MM.1S (cell line): Measurements from ENCODE around the gene MFSD1.

ENCODE experiments used
- DNase-seq: peaks from one replicate; pipeline ENCODE4 v3.0.0-alpha.2; 2015
- H2AFZ ChIP-seq: fragments of 300-600 bp; sonication (generic); 2 replicates; pipeline ENCODE4 v1.6.0; 2016; ENCODE audit warnings: antibody characterized with exemption, low read length
- H3F3A ChIP-seq: fragments of 300-600 bp; sonication (generic); 2 replicates; pipeline ENCODE4 v1.6.1; 2016; ENCODE audit warnings: mild to moderate bottlenecking, antibody characterized with exemption, low read length, moderate library complexity, mixed read lengths; ENCODE audit not compliant: insufficient read depth
- H3K27ac ChIP-seq: fragments of 300-600 bp; sonication (generic); 2 replicates; pipeline ENCODE4 v1.5.1; 2016; ENCODE audit warnings: mild to moderate bottlenecking, low read length
- H3K27me3 ChIP-seq: fragments of 300-600 bp; sonication (generic); replicated peaks from 2 replicates; pipeline ENCODE4 v1.6.0; 2016; ENCODE audit warnings: low read length; ENCODE audit not compliant: insufficient read depth
- H3K36me3 ChIP-seq: fragments of 300-600 bp; sonication (generic); replicated peaks from 2 replicates; pipeline ENCODE4 v1.6.1; 2016; ENCODE audit warnings: mild to moderate bottlenecking, low read length, mixed read lengths; ENCODE audit not compliant: insufficient read depth
- H3K4me1 ChIP-seq: fragments of 300-600 bp; sonication (generic); 2 replicates; pipeline ENCODE4 v1.6.1; 2016; ENCODE audit warnings: low read length, mixed read lengths
- H3K4me2 ChIP-seq: fragments of 300-600 bp; sonication (generic); 2 replicates; pipeline ENCODE4 v1.6.0; 2016; ENCODE audit warnings: low read depth, low read length
- H3K4me3 ChIP-seq: fragments of 300-600 bp; sonication (generic); 2 replicates; pipeline ENCODE4 v1.5.1; 2016; ENCODE audit warnings: low read length, mixed read lengths
- H3K79me2 ChIP-seq: fragments of 300-600 bp; sonication (generic); 2 replicates; pipeline ENCODE4 v1.6.1; 2016; ENCODE audit warnings: mixed run types, low read length, mixed read lengths
- H3K9ac ChIP-seq: fragments of 300-600 bp; sonication (generic); 2 replicates; pipeline ENCODE4 v1.6.1; 2016; ENCODE audit warnings: low read length, mixed read lengths
- H3K9me2 ChIP-seq: fragments of 300-600 bp; sonication (generic); replicated peaks from 2 replicates; pipeline ENCODE4 v1.6.1; 2016; ENCODE audit warnings: mild to moderate bottlenecking, low read length, mixed read lengths; ENCODE audit not compliant: insufficient read depth
- H3K9me3 ChIP-seq: fragments of 300-600 bp; sonication (generic); replicated peaks from 2 replicates; pipeline ENCODE4 v1.6.1; 2016; ENCODE audit warnings: mild to moderate bottlenecking, low read length, mixed read lengths; ENCODE audit not compliant: insufficient read depth
- H4K20me1 ChIP-seq: fragments of 300-600 bp; sonication (generic); 2 replicates; pipeline ENCODE4 v1.6.1; 2016; ENCODE audit warnings: mild to moderate bottlenecking, low read length, moderate library complexity, mixed read lengths; ENCODE audit not compliant: insufficient read depth
- EZH2 ChIP-seq: fragments of 300-600 bp; sonication (generic); optimal IDR thresholded peaks from 2 replicates; pipeline ENCODE3; 2017; ENCODE audit warnings: low read depth, mild to moderate bottlenecking, antibody characterized with exemption, low read length, mixed read lengths
- EZH2phosphoT487 ChIP-seq: fragments of 300-600 bp; sonication (generic); IDR thresholded peaks from 2 replicates; pipeline ENCODE4 v1.6.1; 2018; ENCODE audit warnings: antibody characterized with exemption, low read length
- TF ChIP-seq, protein P1 (sequence below): fragments of 300-600 bp; sonication (generic); IDR thresholded peaks from 2 replicates; pipeline ENCODE4 v1.5.1; 2016; ENCODE audit warnings: antibody characterized with exemption, low read length, mixed read lengths

MFSD1 gene

DNA sequence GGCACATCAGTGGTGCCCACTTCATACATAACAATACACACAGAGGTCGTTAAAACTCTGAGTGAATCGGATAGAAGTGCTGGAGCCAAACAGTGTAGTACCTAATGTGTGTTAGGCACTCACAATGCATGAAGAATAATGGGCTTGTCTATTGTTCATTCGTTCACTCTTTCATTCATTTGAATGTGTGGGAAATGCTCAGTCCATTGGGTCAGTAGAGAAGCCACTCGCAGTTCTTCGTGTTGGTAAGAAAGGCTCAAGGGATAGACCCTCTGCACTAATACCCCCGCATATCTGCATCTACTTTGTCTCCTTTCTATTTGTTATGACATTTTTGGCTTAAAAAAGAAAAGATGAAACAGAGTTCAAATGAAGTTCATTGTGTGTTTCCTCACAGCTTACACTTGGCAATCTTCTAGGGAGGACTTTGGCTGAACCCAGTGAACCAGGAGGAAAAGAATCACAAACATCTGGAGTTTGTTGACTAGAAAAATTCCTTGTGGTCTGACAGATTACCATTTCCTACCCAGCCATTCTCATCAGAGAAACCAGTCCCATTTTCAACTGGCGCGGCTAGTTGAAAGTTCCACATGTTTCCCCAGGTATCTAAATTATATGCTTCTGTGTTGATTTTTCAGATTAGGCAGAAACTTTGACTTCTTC is 32.8 kb upstream of the MFSD1 start:
- DNase-seq = no peak
- Histone ChIP-seq H3K4me3 (no peak overlapping the region), H4K20me1 (no peaks in the 10 kb centered on the region), H3K36me3 (no peaks in the 10 kb centered on the region), H3K9me3 (no peaks in the 10 kb centered on the region), H3K4me2 (no peak overlapping the region), H3K4me1 (peaks cover 13% of the 10 kb centered on the region), H3K9ac (no peak overlapping the region), H3F3A (peaks cover 4% of the 10 kb centered on the region; the same call in 1 of the 2 replicates), H3K27me3 (no peaks in the 10 kb centered on the region), H2AFZ (no peak overlapping the region), H3K27ac (no peak overlapping the region), H3K9me2 (no peaks in the 10 kb centered on the region), H3K79me2 (no peaks in the 10 kb centered on the region)
- no peak for TF ChIP-seq EZH2
- TF ChIP-seq, protein P1, sequence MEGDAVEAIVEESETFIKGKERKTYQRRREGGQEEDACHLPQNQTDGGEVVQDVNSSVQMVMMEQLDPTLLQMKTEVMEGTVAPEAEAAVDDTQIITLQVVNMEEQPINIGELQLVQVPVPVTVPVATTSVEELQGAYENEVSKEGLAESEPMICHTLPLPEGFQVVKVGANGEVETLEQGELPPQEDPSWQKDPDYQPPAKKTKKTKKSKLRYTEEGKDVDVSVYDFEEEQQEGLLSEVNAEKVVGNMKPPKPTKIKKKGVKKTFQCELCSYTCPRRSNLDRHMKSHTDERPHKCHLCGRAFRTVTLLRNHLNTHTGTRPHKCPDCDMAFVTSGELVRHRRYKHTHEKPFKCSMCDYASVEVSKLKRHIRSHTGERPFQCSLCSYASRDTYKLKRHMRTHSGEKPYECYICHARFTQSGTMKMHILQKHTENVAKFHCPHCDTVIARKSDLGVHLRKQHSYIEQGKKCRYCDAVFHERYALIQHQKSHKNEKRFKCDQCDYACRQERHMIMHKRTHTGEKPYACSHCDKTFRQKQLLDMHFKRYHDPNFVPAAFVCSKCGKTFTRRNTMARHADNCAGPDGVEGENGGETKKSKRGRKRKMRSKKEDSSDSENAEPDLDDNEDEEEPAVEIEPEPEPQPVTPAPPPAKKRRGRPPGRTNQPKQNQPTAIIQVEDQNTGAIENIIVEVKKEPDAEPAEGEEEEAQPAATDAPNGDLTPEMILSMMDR = no peak
- TF ChIP-seq EZH2phosphoT487 = no peak

GRCh38 chr3:158769549-158769948 is 32.3 kb upstream of the MFSD1 start:
- Histone ChIP-seq H3K9ac (no peak overlapping the region), H3K27ac (no peak overlapping the region), H3K36me3 (no peaks in the 10 kb centered on the region), H2AFZ (no peak overlapping the region), H3K27me3 (no peaks in the 10 kb centered on the region), H4K20me1 (no peaks in the 10 kb centered on the region), H3K4me2 (no peak overlapping the region), H3K4me3 (no peak overlapping the region), H3K79me2 (no peaks in the 10 kb centered on the region), H3K4me1 (peaks cover 13% of the 10 kb centered on the region), H3F3A (peaks cover 4% of the 10 kb centered on the region; the same call in 1 of the 2 replicates), H3K9me2 (no peaks in the 10 kb centered on the region), H3K9me3 (no peaks in the 10 kb centered on the region)
- TF ChIP-seq EZH2phosphoT487 = no peak
- TF ChIP-seq, protein P1 = no peak
- TF ChIP-seq EZH2 = no peak
- DNase-seq = no peak

- H2AFZ ChIP-seq = peak overlapping the region; percentile 41
- H3K9ac ChIP-seq = no peak overlapping the region
- no peaks in the 10 kb centered on the region for H3K27me3 ChIP-seq
- H3F3A ChIP-seq = peaks cover 4% of the 10 kb centered on the region; the same call in 1 of the 2 replicates
- H4K20me1 ChIP-seq = no peaks in the 10 kb centered on the region
- no peak for TF ChIP-seq EZH2
- TF ChIP-seq, protein P1 = no peak
- no peak for TF ChIP-seq EZH2phosphoT487
- H3K9me2 ChIP-seq = no peaks in the 10 kb centered on the region
- peak overlapping the region; percentile 38; the same call in 1 of the 2 replicates for H3K4me2 ChIP-seq
- H3K27ac ChIP-seq = peak overlapping the region; percentile 46; the same call in 1 of the 2 replicates
- peaks cover 13% of the 10 kb centered on the region for H3K4me1 ChIP-seq
- H3K4me3 ChIP-seq = no peak overlapping the region; the same call in 1 of the 2 replicates
- no peaks in the 10 kb centered on the region for H3K36me3 ChIP-seq
- H3K79me2 ChIP-seq = no peaks in the 10 kb centered on the region
- DNase-seq = peak; percentile 77
- H3K9me3 ChIP-seq = no peaks in the 10 kb centered on the region
Observed at GRCh38 chr3:158769952-158770740, 31.7 kb upstream of the MFSD1 start.
